Superior temporal gyrus (tissue), 1 donor: ENCODE results near the gene BICDL2.
"Not testable (repeated sequence)": the region's sequence is repeated elsewhere in the genome, so short reads cannot be mapped to it uniquely, and the experiment has no call there.

Experiments used
- DNase-seq: peaks from one replicate; pipeline ENCODE4 v3.0.0-alpha.2; 2016; ENCODE audit errors: extremely low spot score

BICDL2 gene

DNA sequence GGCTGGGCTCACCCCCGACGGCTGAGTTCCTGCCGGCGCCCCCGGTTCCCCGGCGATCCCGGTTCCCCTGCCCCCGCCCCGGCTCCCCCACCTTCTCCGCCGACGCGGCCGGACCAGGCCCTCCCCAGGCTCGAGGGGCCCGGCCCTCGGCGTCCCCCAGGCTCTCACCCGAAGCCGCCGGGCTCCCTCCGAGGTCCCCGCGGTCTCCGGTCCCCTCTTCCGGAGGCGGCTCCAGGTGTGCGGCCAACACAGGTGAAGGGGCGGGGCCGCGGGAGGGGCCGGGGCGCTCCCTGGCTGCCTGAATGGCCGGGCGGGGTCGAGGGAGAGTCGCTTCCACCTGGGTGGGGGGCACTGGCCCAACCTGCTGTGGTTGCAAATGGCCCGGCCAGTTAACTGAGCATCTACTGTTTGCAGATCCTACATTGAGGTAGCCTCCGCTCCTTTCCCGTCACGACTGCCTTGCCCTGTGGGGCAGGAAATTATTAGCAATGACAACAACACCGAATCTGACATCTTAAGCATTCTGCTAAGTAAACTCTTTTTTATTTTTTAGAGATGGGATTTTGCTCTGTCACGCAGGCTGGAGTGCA, at the start of gene BICDL2:
TSS of gene BICDL2 (minus strand) at position 219 of the 590 bp plus-strand sequence. CDS start 1,448 bp downstream, outside the sequence.
- no peak for DNase-seq

DNA sequence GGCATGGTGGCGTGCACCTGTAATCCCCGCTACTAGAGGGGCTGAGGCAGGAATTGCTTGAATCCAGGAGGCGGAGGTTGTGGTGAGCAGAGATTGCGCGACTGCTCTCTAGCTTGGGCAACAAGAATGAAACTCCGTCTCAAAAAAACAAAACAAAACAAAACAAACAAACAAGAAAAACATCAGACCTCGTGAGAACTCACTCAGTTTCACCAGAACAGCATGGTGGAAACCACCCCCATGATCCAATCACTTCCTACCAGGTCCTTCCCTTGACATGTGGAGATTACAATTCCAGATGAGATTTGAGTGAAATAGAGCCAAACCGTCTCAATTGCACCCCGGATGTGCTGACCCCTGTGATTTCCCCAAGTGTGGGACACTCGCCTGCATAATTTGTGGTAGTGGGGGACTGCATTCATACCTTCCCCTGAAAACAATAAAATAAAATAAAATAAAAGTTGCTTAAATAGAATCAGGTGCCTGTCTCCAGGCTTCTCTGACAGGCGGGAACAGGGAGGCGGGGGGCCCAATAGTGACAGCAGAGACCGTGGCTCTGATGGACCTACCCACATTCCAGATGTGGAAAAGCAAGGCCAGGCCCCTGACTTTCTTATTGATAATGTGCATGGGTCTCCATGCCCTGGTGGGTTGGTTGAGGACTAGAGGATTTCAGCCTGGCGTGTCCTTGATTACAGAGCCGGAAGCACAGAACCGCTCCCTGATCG, 49.3 kb upstream of the BICDL2 start:
- DNase-seq, result no peak

GRCh38 chr16:3084969-3085670, 48.4 kb upstream of the BICDL2 start:
- no peak for DNase-seq

DNA sequence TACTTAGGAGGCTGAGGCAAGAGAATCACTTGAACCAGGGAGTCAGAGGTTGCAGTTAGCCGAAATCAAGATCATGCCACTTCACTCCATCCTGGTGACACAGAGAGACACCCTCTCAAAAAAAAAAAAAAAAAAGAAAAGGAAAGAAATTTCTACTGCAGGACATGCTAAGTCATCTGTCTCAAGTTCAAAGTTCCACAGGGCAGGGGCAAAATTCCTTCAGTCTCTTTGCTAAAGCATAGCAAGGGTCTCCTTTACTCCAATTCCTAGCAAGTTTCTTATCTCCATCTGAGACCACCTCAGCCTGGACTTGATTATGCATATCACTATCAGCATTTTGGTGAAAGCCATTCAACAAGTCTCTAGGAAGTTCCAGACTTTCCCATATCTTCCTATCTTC, 47.7 kb upstream of the BICDL2 start:
- no peak for DNase-seq

DNA sequence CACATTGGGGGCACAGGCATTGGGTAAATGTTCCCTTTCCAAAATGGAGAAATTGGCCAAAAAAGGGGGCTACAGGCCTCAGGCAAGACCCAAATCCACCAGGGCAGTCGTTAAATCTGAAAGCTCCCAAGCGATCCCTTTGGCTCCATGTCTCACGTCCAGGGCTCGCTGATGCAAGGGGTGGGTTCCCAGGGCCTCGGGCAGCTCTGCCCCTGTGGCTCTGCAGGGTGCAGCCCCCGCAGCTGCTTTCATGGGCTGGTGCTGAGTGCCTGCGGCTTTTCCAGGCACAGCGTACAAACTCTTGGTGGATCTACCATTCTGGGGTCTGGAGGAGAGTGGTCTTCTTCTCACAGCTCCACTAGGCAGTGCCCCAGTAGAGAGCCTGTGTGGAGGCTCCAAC, 46.7 kb upstream of the BICDL2 start:
- DNase-seq, result not testable (repeated sequence)

DNA sequence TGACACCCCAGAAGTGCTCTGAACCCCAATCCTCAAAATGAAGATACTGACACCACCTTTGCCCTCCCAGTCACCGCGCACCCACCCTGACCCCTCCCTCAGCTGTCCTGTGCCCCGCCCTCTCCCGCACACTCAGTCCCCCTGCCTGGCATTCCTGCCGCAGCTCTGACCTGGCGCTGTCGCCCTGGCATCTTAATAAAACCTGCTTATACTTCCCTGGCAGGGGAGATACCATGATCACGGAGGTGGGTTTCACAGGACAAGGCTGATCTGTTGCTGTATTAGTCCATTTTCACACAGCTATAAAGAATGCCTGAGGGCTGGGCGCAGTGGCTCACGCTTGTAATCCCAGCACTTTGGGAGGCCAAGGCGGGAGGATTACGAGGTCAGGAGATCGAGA, 45.2 kb upstream of the BICDL2 start:
- DNase-seq, result not testable (repeated sequence)

GRCh38 chr16:3080024-3080423, 43.3 kb upstream of the BICDL2 start:
- no peak for DNase-seq

DNA sequence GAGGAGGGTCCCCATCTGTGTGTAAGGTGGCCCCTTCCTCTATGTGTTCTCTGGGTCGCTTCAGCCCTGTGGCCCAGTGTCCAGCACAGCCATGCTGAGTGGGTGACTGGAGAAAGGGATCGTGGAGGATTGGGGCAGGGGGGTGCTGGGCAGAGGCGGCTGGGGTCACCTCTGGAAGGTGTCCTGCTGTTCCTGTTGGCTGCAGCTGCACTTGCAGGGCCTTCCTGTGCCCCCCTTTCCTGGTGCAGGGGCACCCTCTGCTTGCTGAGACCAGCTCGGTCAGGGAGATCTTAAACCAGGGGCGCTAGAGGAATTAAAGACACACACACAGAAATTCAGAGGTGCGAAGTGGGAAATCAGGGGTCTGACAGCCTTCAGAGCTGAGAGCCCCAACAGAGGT, 39.8 kb upstream of the BICDL2 start:
- DNase-seq, result no peak

DNA sequence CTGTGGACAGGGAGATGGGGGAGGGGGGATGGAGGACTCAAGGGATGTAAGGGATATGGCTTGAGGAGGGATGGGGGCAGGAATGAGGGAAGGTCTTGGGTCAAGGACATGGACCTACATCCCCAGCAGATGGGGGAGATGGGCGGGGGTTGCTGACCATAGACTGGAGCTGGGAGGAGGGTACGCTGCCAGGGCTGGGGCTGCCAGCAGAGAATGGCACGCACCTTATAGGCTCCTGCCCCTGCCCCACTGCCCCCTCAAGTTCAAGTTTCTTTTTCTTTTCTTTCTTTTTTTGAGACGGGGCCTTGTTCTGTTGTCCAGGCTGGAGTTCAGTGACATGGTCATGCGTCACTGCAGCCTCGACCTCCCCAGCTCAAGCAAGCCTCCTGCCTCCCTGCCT, 39.2 kb upstream of the BICDL2 start:
- not testable (repeated sequence) for DNase-seq

- no peak for DNase-seq
Measured at GRCh38 chr16:3075523-3075915, 38.8 kb upstream of the BICDL2 start.

DNA sequence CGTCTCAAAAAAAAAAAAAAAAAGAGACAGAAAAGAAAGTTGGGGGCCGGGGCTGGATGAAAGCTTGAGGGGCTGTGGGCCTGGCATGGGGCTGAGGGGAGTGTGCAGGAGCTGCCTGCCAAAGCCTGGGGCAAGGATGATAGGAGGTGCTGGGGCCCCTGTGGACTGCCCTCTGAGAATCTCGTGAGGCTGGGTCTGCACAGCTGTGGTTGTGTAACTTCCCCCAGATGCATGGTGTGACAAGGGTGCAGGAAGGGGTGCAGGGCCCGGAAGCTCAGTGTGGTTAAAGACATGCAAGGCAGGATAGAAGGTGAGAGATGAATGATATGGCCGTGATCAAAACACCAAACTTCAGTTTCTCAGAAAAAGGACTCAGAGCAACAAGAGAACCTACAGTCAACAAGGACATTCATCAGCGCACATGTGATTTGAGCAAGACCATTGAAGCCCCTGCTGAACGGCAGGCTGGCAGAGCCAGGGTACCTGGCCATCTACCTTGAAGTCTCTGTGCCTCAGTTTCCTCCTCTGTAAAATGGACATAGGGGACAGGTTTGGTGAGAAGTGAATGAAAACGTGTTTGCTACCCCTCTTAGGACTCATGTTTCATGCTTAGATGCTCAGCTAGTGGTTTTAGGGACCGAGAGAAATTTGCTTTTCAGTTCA, 38.2 kb upstream of the BICDL2 start:
- DNase-seq, result no peak

GRCh38 chr16:3073448-3073847, 36.7 kb upstream of the BICDL2 start:
- no peak for DNase-seq

- DNase-seq, result not testable (repeated sequence)
Measured at GRCh38 chr16:3072576-3073263, 36.0 kb upstream of the BICDL2 start.

- DNase-seq, result not testable (repeated sequence)
Measured at GRCh38 chr16:3072148-3072547, 35.4 kb upstream of the BICDL2 start.

DNA sequence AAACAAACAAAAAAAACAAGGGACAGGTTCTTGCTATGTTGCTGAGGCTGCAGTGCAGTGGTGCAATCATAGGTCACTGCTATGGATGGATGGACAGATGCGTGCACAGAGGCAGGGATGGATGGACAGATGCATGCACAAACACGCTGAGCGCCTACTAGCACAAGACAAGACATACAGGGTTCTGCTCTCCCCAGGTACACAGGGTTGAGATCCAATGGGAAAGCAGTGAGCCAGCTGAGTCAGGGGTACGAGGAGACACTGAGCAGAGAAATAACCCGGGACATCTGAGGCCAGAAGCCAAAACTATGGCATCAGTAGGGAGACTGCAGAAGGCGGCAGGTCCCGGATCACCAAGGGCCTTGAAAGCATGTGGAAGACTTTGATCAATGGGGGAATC, 34.9 kb upstream of the BICDL2 start:
- no peak for DNase-seq

GRCh38 chr16:3070608-3071111, 33.9 kb upstream of the BICDL2 start:
- no peak for DNase-seq

DNA sequence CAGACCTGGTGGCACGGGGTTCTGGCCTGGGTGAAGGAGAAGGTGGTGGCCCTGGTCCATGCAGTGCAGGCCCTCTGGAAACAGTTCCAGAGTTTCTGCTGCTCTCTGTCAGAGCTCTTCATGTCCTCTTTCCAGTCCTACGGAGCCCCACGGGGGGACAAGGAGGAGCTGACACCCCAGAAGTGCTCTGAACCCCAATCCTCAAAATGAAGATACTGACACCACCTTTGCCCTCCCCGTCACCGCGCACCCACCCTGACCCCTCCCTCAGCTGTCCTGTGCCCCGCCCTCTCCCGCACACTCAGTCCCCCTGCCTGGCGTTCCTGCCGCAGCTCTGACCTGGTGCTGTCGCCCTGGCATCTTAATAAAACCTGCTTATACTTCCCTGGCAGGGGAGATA, 32.4 kb upstream of the BICDL2 start:
- DNase-seq, result not testable (repeated sequence)

- no peak for DNase-seq
Measured at GRCh38 chr16:3068487-3068886, 31.7 kb upstream of the BICDL2 start.

DNA sequence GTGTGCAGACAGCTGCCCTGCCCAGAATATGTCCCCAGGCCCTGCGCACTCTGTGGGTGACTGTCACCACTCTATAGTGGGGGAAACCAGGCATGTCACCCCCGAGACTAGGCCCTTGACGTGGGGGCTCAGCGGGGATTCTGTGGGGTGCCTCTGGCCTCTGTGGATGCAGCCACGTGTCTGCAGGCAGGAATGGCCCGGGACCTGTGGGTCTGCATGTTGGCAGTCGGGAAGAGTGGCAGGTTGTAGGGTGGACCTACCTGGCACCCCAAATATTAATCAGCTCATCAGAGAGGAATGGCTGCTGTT, 29.6 kb upstream of the BICDL2 start:
- DNase-seq, result no peak

DNA sequence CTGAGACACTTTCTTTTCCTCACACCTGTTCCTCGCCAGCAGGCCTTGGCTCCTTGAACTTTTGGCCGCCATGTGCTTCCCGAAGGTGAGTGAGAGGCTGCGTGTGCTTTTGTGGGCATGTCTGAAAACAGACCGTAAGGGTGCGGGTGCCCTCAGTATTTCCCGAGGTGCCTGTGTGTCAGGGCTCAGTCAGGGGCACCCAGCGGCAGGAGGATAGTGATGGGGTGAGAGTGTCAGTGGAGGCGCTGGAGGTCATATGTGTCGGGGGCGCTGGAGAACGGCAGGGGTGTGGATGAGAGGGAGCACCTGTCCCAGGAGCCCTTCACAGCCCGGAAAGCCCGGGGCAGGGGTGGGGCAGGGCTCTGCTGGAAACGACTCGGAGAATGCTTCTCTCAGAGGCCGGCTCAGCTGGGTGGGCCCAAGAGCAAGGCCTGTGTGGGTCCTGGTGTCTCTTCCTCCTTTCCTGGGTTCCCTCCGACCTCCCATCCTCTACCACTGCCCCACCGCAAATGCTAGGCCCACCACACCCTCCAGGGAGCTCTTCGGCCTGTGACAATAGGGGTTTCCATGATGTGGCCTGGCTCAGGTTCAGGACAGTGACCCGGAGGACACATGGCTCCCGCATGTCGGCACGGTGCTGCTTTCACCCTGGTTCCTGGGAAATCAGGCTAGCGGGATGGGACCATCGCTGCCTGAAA, 29.1 kb upstream of the BICDL2 start:
- no peak for DNase-seq

- no peak for DNase-seq
Measured at GRCh38 chr16:3065069-3065741, 28.5 kb upstream of the BICDL2 start, which contains the start of gene IL32. TSS of gene IL32 (plus strand) at chr16:3065640. CDS start at chr16:3065812, 172 bp downstream.
